ENCODE data around the gene CEP55. TPM values are rescaled to one million over a fixed set of nuclear protein-coding genes. Genes with fewer than 3 reads are reported as not detected.

Gene CEP55
- total RNA-seq, 3 donors from 2014 or later = 1.3 to 11.7 (median 2.4) TPM

- DNase-seq (no peak), ATAC-seq (no peak)
- Histone ChIP-seq H3K4me3 (no peak overlapping the region), H3K4me1 (ENCODE audit: low read depth) (no peaks in the 10 kb centered on the region), H3K36me3 (ENCODE audit: low read depth) (no peaks in the 10 kb centered on the region), H3K9me3 (no peaks in the 10 kb centered on the region)
- TF ChIP-seq CTCF (IDR thresholded peaks at IDR 0.05) = no peak
- intact Hi-C loops (cut with DNase I, micrococcal nuclease) = no loop called here
These were observed 16.7 kb downstream of the CEP55 start for GRCh38 chr10:93513091-93513490.

- no peaks in the 10 kb centered on the region for H3K9me3 ChIP-seq
- no peak for DNase-seq
- no peaks in the 10 kb centered on the region for H3K36me3 ChIP-seq (ENCODE audit: low read depth)
- intact Hi-C loops (cut with DNase I, micrococcal nuclease) = no loop called here
- ATAC-seq = no peak
- H3K4me1 ChIP-seq (ENCODE audit: low read depth) = no peaks in the 10 kb centered on the region
- no peak for TF ChIP-seq CTCF (IDR thresholded peaks at IDR 0.05)
- H3K4me3 ChIP-seq = no peak overlapping the region
These were observed 18.1 kb downstream of the CEP55 start for GRCh38 chr10:93514521-93514920.

- TF ChIP-seq CTCF (IDR thresholded peaks at IDR 0.05) = no peak
- Histone ChIP-seq H3K4me1 (ENCODE audit: low read depth) (no peaks in the 10 kb centered on the region), H3K9me3 (no peaks in the 10 kb centered on the region), H3K36me3 (ENCODE audit: low read depth) (no peaks in the 10 kb centered on the region), H3K4me3 (no peak overlapping the region)
- no peak for ATAC-seq
- intact Hi-C loops (cut with DNase I, micrococcal nuclease) = no loop called here
- no peak for DNase-seq
These were observed 18.9 kb downstream of the CEP55 start for GRCh38 chr10:93515071-93516005.

GRCh38 chr10:93516006-93516380, 19.6 kb downstream of the CEP55 start:
- no peaks in the 10 kb centered on the region for H3K36me3 ChIP-seq (ENCODE audit: low read depth)
- DNase-seq (no peak), ATAC-seq (no peak)
- TF ChIP-seq CTCF (IDR thresholded peaks at IDR 0.05) = no peak
- H3K4me1 ChIP-seq (ENCODE audit: low read depth) = no peaks in the 10 kb centered on the region
- intact Hi-C loops (cut with DNase I, micrococcal nuclease) = no loop called here
- H3K9me3 ChIP-seq = no peaks in the 10 kb centered on the region
- no peak overlapping the region for H3K4me3 ChIP-seq

GRCh38 chr10:93518531-93518930, 22.1 kb downstream of the CEP55 start:
- no peak for DNase-seq
- intact Hi-C loops (cut with DNase I, micrococcal nuclease) = no loop called here
- no peak for TF ChIP-seq CTCF (IDR thresholded peaks at IDR 0.05)

More at GRCh38 chr10:93518531-93518930, 22.1 kb downstream of the CEP55 start:
- no peak for ATAC-seq
- H3K4me3 ChIP-seq = no peak overlapping the region
- no peaks in the 10 kb centered on the region for H3K9me3 ChIP-seq
- no peaks in the 10 kb centered on the region for H3K4me1 ChIP-seq (ENCODE audit: low read depth)
- H3K36me3 ChIP-seq (ENCODE audit: low read depth) = no peaks in the 10 kb centered on the region
